ENCODE measurements around the gene PPP1R26. TPM values are rescaled to one million over a fixed set of nuclear protein-coding genes. Genes with fewer than 3 reads are reported as not detected.
A peak's percentile ranks its signal among the peaks of the same experiment; 100 is the strongest.

PPP1R26 gene
- total and polyA plus RNA-seq, 9 of the 15 experiments (the other 6 are each of a cell fraction or from before 2014, with no cell fraction given): 0.77 to 26.8 (median 9.3) TPM

GRCh38 chr9:135463140-135463539 lies 16.4 kb upstream of the PPP1R26 start (continued):
- TF ChIP-seq ZNF239 (CRISPR knock-in tag; IDR thresholded peaks at IDR 0.05): no peak
- no peak for TF ChIP-seq PCBP1 (IDR thresholded peaks at IDR 0.05; ENCODE audit: low read depth, low read length, poor library complexity, severe bottlenecking)
- peak; percentile 92 for TF ChIP-seq FOSL1 (tag; conservative IDR thresholded peaks at IDR 0.05)
- TF ChIP-seq BRD9 (IDR thresholded peaks at IDR 0.05; ENCODE audit: low read depth, partially characterized antibody): no peak
- no peak for TF ChIP-seq ZZZ3 (IDR thresholded peaks at IDR 0.05)
- no peak for TF ChIP-seq ZNF785 (CRISPR knock-in tag; IDR thresholded peaks at IDR 0.05)
- TF ChIP-seq POLR2B (IDR thresholded peaks at IDR 0.05; ENCODE audit: low read depth, partially characterized antibody): no peak
- no peak for TF ChIP-seq ZFP91 (CRISPR knock-in tag; IDR thresholded peaks at IDR 0.05)
- TF ChIP-seq LEF1 (IDR thresholded peaks at IDR 0.05): no peak
- TF ChIP-seq MCM2 (IDR thresholded peaks at IDR 0.05; ENCODE audit: low read depth): no peak
- no peak for TF ChIP-seq SIRT6 (IDR thresholded peaks at IDR 0.05; ENCODE audit: low read depth, low read length)
- peak; percentile 13 for TF ChIP-seq DACH1 (IDR thresholded peaks at IDR 0.05; ENCODE audit: partially characterized antibody)
- no peak for TF ChIP-seq CTBP1 (IDR thresholded peaks at IDR 0.05; ENCODE audit: borderline replicate concordance)
- TF ChIP-seq FOXK1 (CRISPR knock-in tag; IDR thresholded peaks at IDR 0.05; ENCODE audit: borderline replicate concordance): no peak
- peak; percentile 55 for TF ChIP-seq DPF2 (IDR thresholded peaks at IDR 0.05)
- no peak for TF ChIP-seq THAP7 (CRISPR knock-in tag; IDR thresholded peaks at IDR 0.05)
- TF ChIP-seq ZNF699 (CRISPR knock-in tag; IDR thresholded peaks at IDR 0.05; ENCODE audit: insufficient replicate concordance): no peak
- TF ChIP-seq MEF2A (IDR thresholded peaks at IDR 0.05; ENCODE audit: control insufficient read depth, low read depth, low read length): no peak
- TF ChIP-seq ZNF740 (CRISPR knock-in tag; IDR thresholded peaks at IDR 0.05): no peak
- TF ChIP-seq ZNF740 (tag; IDR thresholded peaks at IDR 0.05): no peak
- TF ChIP-seq ZFP1 (CRISPR knock-in tag; IDR thresholded peaks at IDR 0.05): no peak
- no peak for TF ChIP-seq ZNF134 (CRISPR knock-in tag; conservative IDR thresholded peaks at IDR 0.05)
- no peak for TF ChIP-seq ZNF79 (CRISPR knock-in tag; IDR thresholded peaks at IDR 0.05; ENCODE audit: low read depth)
- no peak for TF ChIP-seq KLF16 (IDR thresholded peaks at IDR 0.05)
- TF ChIP-seq ZNF512 (tag; IDR thresholded peaks at IDR 0.05): no peak
- TF ChIP-seq KLF13 (tag; IDR thresholded peaks at IDR 0.05; ENCODE audit: borderline replicate concordance, low read depth): no peak

Data from K562 (cell line).